ENCODE results near the gene GADD45B. TPM values are rescaled to one million over a fixed set of nuclear protein-coding genes. Genes with fewer than 3 reads are reported as not detected.

GADD45B gene
- total RNA-seq, 3 donors from 2014 or later (not counting 1 experiment from before 2014, with no cell fraction given): 198 to 247 (median 212) TPM

- Histone ChIP-seq H3K9me3 (ENCODE audit: control insufficient read depth, insufficient read depth, low read length) (no peaks in the 10 kb centered on the region), H3K4me1 (ENCODE audit: control insufficient read depth, insufficient read depth, low read length) (peaks cover 23% of the 10 kb centered on the region), H3K4me3 (ENCODE audit: low read length) (no peak overlapping the region), H3K27ac (ENCODE audit: low read length) (peak overlapping the region; percentile 86), H3K27me3 (ENCODE audit: control insufficient read depth, insufficient read depth, low read length) (no peaks in the 10 kb centered on the region), H3K36me3 (ENCODE audit: control insufficient read depth, insufficient read depth, low read length) (peaks cover 14% of the 10 kb centered on the region)
- intact Hi-C loops (cut with micrococcal nuclease): no loop called here
- TF ChIP-seq CTCF (IDR thresholded peaks at IDR 0.05): no peak
- Mint-ChIP-seq H3K4me1 (peaks cover 10 to 14% of the 10 kb centered on the region in 2 donors), H3K27ac (peak overlapping the region; percentile 96 to 98), H3K27me3 (ENCODE audit: low read depth in 2 of 2) (no peaks in the 10 kb centered on the region), H3K4me3 (peak overlapping the region; percentile 97), H3K36me3 (no peaks in the 10 kb centered on the region), H3K9me3 (no peaks in the 10 kb centered on the region)
- no peak for ATAC-seq
- DNase-seq: peak in 1 of 2 donors; percentile 29
- WGBS (ENCODE audit: insufficient coverage): 77% methylated on average over 25 of the region's 25 CpGs
Measured at GRCh38 chr19:2428321-2428690, 47.6 kb upstream of the GADD45B start.

GRCh38 chr19:2428756-2429711, 46.9 kb upstream of the GADD45B start:
- no peak overlapping the region for H3K4me3 Mint-ChIP-seq
- Histone ChIP-seq H3K36me3 (ENCODE audit: control insufficient read depth, insufficient read depth, low read length) (peaks cover 14% of the 10 kb centered on the region), H3K27ac (ENCODE audit: low read length) (no peak overlapping the region), H3K4me3 (ENCODE audit: low read length) (no peak overlapping the region), H3K4me1 (ENCODE audit: control insufficient read depth, insufficient read depth, low read length) (peaks cover 23% of the 10 kb centered on the region), H3K9me3 (ENCODE audit: control insufficient read depth, insufficient read depth, low read length) (no peaks in the 10 kb centered on the region), H3K27me3 (ENCODE audit: control insufficient read depth, insufficient read depth, low read length) (no peaks in the 10 kb centered on the region)
- DNase-seq (no peak), ATAC-seq (no peak)
- peak overlapping the region; percentile 45 to 96 for H3K27ac Mint-ChIP-seq
- intact Hi-C loops (cut with micrococcal nuclease): no loop called here
- no peaks in the 10 kb centered on the region for H3K9me3 Mint-ChIP-seq
- H3K27me3 Mint-ChIP-seq (ENCODE audit: low read depth in 2 of 2): no peaks in the 10 kb centered on the region
- WGBS (ENCODE audit: insufficient coverage): 94% methylated on average over 35 of the region's 37 CpGs
- TF ChIP-seq CTCF (IDR thresholded peaks at IDR 0.05): no peak
- H3K4me1 Mint-ChIP-seq: peaks cover 10 to 14% of the 10 kb centered on the region in 2 donors
- H3K36me3 Mint-ChIP-seq: no peaks in the 10 kb centered on the region

GRCh38 chr19:2429917-2430535, 45.9 kb upstream of the GADD45B start:
- peaks cover 14% of the 10 kb centered on the region for H3K36me3 ChIP-seq (ENCODE audit: control insufficient read depth, insufficient read depth, low read length)
- WGBS (ENCODE audit: insufficient coverage): 94% methylated on average over 25 of the region's 25 CpGs
- no peaks in the 10 kb centered on the region for H3K36me3 Mint-ChIP-seq
- H3K9me3 ChIP-seq (ENCODE audit: control insufficient read depth, insufficient read depth, low read length): no peaks in the 10 kb centered on the region
- H3K27me3 Mint-ChIP-seq (ENCODE audit: low read depth in 2 of 2): no peaks in the 10 kb centered on the region
- H3K4me3 Mint-ChIP-seq: no peak overlapping the region
- H3K9me3 Mint-ChIP-seq: no peaks in the 10 kb centered on the region
- intact Hi-C loops (cut with micrococcal nuclease): no loop called here
- H3K4me1 ChIP-seq (ENCODE audit: control insufficient read depth, insufficient read depth, low read length): peaks cover 23% of the 10 kb centered on the region
- DNase-seq (no peak), ATAC-seq (no peak)
- peak overlapping the region; percentile 18 to 68 for H3K27ac Mint-ChIP-seq
- H3K27me3 ChIP-seq (ENCODE audit: control insufficient read depth, insufficient read depth, low read length): no peaks in the 10 kb centered on the region
- peaks cover 10 to 14% of the 10 kb centered on the region in 2 donors for H3K4me1 Mint-ChIP-seq
- H3K4me3 ChIP-seq (ENCODE audit: low read length): no peak overlapping the region
- no peak for TF ChIP-seq CTCF (IDR thresholded peaks at IDR 0.05)
- H3K27ac ChIP-seq (ENCODE audit: low read length): no peak overlapping the region

All from natural killer cell (primary cell).